Activated CD8-positive, alpha-beta memory T cell treated with anti-CD3 and anti-CD28 coated beads, Interleukin-2, amount 50 U/mL, for 1 hour (primary cell): ENCODE data around the gene CHD6.

Source experiments
- DNase-seq: peaks from one replicate; pipeline ENCODE4 v3.0.0-alpha.2; 2020; ENCODE audit errors: extremely low read depth

CHD6 gene

GRCh38 chr20:41509316-41510200 is 108.6 kb downstream of the CHD6 start:
- DNase-seq, result no peak

GRCh38 chr20:41508335-41508734 is 109.8 kb downstream of the CHD6 start:
- no peak for DNase-seq

DNA sequence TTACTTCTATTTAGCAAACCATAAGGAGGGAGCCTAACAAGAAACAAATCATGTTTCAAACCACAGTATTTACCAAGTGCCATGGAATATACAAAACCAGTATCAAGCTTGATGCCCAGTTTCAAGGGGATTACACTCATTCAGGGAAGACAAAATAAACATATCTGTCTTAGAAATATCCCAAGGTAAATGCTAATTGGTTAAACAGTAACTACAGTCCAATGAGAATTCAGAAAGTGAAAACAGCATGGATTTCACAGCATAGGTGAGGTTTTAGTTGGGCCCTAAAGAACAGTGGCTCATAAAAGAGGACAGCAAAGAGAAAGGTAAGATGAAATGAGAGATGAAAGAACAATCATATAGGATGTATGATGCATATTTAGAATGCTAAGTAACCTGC is 110.3 kb downstream of the CHD6 start:
- DNase-seq, result no peak

GRCh38 chr20:41507436-41507835 is 110.7 kb downstream of the CHD6 start:
- no peak for DNase-seq

- DNase-seq, result no peak
Observed at GRCh38 chr20:41506192-41506915, 111.8 kb downstream of the CHD6 start.

DNA sequence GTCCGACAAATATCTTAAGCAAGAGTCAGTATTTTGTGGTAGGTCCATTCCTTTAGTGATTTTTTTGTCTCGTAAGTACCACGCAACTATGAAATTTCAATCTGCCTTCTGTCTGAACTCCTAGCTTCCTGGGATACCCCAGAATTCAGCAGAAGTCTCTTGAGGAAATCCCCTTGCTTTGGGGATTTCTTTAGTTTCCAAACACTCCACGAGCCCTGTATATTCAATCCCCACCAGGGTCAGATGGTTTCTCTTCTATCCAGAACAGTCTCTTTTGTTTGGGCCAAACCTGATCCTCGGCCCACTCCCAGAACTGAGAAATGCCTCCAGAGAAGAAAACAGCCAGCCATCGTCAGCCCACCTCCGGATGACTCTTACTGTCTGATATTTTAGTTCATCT is 113.0 kb downstream of the CHD6 start:
- no peak for DNase-seq

DNA sequence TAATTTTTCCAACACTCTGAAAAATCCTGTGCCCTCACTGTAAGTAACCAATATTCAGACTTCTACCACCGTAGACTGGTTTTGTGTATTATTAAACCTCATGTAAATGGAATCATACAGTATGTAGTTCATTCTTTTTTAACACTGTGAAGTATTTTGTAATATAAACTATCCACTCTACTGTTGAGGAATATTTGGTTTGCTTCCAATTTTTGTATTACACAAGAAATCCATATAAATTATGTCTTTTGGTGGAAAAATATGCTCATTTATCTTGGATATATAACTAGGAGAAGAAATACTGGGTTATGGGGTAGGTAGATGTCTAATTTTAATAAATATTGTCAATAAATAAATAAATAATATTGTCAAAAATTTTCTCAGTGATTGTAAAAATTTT is 116.8 kb downstream of the CHD6 start:
- no peak for DNase-seq

DNA sequence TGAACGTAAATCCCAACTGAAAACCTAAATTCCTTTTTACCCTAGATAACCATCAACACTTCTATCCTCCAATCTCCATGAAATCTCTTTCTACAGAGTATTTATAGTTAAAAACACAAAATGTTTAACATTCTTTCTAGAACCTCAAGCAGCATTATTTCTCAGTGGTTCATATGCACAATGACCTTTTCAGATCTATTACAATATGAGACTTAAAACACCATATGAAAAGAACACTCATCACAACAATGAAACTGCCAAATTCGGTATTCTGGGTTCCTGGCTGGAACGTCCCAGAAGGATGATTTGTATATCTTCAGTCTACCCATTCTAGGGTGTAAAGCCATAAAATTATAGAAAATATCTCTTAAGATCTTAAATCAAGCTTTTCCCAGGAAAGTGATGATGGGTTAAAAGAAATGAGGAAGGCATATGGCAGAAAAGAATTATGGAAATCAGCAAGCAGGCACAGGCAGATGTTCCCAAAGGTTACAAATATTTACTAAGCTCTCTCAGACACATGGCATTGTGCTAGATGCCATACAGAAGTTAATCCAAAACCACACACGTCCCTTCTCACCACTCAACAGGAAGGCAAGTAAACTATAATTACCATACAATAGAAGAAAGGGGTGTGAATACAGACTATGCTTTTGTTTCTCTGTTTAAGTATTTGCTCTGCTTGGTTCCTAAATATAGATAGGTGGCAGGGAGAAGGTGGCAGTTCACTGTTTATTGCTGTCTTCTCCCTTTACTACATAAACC is 118.0 kb downstream of the CHD6 start:
- no peak for DNase-seq

DNA sequence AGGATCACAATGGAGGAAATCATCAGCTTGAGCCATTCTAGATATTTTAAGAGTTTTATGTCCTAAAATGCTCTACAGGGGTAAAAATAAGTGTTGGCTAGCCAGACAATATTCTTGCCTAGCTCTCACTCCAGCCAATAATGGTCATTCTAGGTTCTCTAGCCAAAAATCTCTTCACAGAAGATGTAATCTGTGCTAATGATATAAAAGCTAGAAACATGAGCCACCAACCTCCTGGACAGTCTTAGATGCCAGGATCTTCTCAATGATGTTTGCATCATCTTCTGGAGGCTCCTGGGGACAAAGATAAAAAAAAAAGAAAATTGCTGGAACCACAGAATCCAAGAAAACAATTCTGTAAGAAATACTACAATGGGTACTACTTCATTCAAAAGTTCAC is 119.1 kb downstream of the CHD6 start:
- no peak for DNase-seq

DNA sequence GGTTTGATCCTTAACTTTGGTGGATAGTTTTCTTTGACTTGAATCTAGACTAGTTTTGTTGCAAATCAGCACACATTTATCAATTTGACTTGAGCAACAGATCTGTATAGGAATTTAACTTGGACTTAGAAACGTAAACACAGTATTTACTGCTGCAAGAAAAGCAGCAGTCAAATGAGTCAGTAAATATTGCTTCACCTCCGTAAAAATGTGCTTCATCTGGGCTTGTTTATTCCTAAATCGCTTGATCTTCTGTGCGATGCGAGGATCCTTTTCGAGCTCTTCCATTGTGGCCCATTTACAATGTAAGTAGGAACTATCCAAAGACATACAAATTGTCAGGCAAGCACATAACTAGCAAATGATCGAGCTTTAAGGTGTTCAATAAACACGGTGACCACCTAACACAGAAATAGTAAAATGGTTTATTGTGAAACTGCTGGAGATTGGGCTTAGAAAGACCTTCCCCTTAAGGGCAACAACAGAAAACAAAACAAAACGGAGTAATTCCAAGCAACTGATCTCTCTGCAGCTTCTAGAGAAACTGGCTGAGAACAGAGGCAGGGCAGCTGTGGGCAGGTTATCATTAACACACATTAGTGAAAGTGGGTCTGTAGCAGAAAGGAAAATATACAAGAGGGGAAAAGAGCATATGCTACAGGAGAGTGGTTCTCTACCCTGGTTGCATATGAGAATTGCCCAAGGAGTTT is 120.8 kb downstream of the CHD6 start:
- no peak for DNase-seq

DNA sequence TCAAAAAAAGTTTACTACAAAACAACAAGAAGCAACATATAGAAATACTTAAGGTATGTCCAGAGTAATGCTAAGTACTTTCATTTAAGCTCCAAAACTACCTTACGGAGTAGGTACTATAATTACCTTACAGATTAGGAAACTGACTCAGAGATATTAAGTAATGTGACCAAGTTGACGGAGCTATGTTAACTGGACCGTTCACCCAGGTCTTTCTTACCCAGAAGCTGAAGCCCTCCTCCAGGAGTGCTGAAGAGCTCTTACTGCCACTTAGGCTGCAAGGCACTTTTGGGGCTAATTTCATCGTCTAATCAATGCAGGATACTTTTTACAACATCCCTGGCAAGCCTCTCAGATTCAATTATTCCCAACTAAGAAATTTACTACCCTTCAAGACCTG is 123.7 kb downstream of the CHD6 start:
- no peak for DNase-seq

DNA sequence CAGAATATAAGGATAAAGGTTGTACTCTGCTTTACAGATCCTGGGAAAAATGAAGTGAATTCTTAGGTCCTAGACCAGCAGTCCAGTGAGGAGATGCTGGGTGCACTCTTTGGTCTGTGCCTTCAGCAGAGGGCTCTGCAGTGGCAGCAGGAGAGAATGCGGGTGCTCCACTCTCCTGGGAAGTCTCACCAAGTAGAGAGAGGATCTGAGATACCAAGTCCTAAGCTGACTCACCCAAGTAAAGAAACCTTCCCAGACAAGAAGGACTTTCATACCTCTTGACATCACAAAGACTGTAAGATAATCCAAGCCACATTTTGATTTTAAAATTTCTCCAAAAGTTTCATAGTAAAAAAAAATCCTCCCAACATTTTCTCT is 134.6 kb downstream of the CHD6 start:
- DNase-seq, result no peak

DNA sequence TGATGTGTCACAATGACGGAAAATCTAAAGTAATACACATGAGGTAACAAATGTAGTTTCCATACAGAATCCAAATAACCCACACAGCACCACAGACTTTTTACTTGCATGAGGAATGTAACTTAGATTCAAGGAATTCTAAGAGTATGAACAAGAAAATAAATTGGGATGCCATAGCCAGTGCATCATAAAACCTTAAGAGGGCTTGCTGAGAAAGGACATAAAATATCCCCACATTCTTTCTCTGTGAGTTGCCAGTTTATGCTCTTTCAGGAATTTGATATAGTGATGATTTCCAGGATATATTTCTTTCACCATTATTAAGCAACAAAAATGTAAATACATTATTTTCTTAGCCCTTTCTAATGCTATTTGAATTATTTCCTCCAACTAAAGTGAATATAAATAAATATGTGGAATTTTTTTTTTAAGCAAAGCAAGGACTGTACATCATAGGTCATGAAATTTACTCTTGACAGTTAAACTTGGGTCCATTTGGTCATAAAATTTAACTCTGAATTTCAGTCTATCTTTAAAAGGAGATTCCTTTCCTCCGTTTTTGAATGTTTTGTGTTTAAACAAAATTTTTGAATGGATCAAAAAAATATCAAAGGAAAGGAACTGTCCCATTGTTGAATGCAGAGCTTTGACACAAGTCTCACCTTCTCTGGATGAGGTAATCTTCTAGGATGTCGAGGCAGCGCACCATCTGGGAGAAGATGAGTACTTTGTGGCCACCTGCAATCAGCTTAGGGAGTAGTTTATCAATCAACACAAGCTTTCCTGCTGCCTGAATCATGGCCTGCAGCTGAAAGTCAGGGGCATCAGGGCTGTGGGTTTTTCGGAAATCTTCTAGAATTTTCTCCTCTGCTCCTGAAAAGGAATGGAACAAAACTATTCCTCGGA is 135.3 kb downstream of the CHD6 start:
- no peak for DNase-seq

DNA sequence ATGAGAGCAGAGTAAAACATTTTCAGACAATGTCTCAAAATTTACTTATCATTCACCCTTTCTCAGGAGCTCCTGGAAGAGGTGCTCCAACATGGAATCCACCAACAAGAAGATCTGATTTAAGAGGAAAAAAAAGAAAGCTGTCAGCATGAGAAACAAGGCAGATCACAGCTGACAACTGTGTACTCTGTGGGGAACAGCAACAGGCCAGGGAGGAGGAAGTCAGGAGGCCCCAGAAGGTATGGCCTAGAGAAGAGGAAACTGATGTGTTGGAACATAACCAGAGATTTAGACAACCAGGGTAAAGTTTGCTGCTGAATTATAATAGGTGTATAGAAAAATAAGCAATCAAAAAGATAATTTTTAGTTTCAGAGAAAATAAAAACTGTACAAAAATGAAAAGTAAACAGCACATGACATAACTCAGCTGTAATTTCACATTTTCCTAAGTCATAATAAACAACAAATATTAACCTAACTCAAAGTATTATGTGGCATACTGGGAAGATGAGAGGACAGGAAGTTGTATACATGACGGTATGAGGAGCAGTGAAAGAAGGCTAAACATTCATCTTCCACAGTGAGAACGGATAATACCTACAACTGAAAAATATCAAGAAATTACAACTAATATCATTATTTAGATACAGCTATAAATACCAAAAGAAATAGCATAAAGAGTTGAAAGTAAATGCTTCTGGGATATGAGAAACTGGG is 138.0 kb downstream of the CHD6 start:
- DNase-seq, result no peak

GRCh38 chr20:41479113-41479512 is 139.1 kb downstream of the CHD6 start:
- no peak for DNase-seq

DNA sequence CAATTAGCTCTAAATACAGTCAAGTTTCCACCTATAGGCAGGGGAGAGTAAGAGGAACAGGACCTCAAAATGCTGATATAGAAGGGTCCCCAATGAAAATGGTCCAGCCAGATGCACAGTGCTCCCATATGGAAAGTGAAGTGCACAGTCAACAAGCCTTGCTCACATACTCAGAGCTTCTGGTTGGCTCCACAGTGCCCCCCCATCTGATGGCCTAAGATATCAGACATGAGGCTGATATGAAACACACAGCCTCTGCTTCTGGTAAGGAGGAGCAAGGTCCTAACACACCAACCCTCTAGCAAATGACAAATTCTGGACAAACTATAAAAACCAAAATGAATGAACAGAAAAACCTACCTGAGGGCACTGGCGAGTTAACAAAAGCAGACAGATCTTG is 140.2 kb downstream of the CHD6 start:
- no peak for DNase-seq

- DNase-seq, result no peak
Observed at GRCh38 chr20:41476446-41476845, 141.7 kb downstream of the CHD6 start.

- no peak for DNase-seq
Observed at GRCh38 chr20:41476013-41476441, 142.2 kb downstream of the CHD6 start.

GRCh38 chr20:41475503-41475902 is 142.7 kb downstream of the CHD6 start:
- no peak for DNase-seq
